ENCODE data around the gene DPCD.

DNA sequence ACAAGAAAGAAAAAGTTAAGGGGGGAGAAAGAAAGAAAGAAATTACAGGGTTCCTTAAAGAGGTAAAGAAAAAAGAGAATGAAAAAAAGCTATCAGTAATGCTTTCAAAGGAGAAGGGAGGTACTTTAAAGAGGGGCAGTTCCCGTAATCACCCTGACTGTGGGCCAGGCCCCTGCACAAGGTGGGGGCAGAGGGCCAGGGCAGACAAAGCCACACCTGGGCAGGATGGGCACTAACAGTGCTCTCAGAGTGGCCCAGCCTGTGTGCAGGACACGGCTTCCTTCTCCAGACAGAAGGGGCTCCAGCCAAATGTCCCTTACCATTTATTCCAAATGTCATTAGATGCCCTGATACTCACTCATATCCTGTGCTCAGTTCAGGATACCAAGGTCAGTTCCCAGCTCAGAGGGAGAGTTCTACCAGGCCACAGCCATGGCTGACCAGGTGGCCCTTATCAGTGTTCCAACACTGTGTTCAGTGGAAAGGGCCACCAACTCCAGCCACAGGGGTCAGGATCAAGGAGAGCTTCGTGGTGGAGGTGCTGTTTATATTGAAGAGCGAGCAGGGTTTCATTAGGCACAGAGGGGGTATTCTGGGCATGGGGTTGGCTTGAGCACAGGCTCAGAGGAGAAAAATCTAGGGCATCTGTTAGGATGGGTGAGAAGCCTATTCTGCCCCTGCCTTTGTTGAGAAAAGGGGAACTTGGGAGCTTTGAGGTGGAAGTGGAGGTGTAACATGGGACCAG lies 29.9 kb downstream of the DPCD start:
- TF ChIP-seq CTCF (conservative IDR thresholded peaks at IDR 0.05; ENCODE audit: low read depth in 2 of 2) = no peak
- TF ChIP-seq, protein P1, sequence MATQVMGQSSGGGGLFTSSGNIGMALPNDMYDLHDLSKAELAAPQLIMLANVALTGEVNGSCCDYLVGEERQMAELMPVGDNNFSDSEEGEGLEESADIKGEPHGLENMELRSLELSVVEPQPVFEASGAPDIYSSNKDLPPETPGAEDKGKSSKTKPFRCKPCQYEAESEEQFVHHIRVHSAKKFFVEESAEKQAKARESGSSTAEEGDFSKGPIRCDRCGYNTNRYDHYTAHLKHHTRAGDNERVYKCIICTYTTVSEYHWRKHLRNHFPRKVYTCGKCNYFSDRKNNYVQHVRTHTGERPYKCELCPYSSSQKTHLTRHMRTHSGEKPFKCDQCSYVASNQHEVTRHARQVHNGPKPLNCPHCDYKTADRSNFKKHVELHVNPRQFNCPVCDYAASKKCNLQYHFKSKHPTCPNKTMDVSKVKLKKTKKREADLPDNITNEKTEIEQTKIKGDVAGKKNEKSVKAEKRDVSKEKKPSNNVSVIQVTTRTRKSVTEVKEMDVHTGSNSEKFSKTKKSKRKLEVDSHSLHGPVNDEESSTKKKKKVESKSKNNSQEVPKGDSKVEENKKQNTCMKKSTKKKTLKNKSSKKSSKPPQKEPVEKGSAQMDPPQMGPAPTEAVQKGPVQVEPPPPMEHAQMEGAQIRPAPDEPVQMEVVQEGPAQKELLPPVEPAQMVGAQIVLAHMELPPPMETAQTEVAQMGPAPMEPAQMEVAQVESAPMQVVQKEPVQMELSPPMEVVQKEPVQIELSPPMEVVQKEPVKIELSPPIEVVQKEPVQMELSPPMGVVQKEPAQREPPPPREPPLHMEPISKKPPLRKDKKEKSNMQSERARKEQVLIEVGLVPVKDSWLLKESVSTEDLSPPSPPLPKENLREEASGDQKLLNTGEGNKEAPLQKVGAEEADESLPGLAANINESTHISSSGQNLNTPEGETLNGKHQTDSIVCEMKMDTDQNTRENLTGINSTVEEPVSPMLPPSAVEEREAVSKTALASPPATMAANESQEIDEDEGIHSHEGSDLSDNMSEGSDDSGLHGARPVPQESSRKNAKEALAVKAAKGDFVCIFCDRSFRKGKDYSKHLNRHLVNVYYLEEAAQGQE (IDR thresholded peaks at IDR 0.05; ENCODE audit: unreplicated experiment) = no peak

All from GM23338 (cell line).